Tibial artery (tissue), 4 donors: Measurements from ENCODE around the gene PCDHGA5.
A peak's percentile ranks its signal among the peaks of the same experiment; 100 is the strongest.
"Not testable (repeated sequence)": the region's sequence is repeated elsewhere in the genome, so short reads cannot be mapped to it uniquely, and the experiment has no call there.

Source experiments
- DNase-seq, 2 donors: peaks; one replicate each; pipeline ENCODE4 v3.0.0-alpha.2; 2019
- H3K27ac ChIP-seq, 2 donors: fragments of 200-600 bp; sonication (generic) in 1 of 2; 1 replicate in 1 of 2; 2 replicates in 1 of 2; pipeline ENCODE4 v1.5.1; 2018 to 2019; ENCODE audit warnings: mild to moderate bottlenecking in 1 of 2
- H3K27me3 ChIP-seq, 2 donors: fragments of 200-600 bp; sonication (generic) in 1 of 2; one replicate each; pipeline versions ENCODE4 v1.5.1 to v1.6.0; 2016 to 2019
- H3K36me3 ChIP-seq, 3 donors: fragments of 200-600 bp; sonication (generic) in 2 of 3; one replicate each; pipeline ENCODE4 v1.5.1; 2016 to 2019; ENCODE audit warnings: mild to moderate bottlenecking in 2 of 3
- H3K4me1 ChIP-seq, 4 donors: fragments of 200-600 bp; sonication (generic) in 2 of 4; 1 replicate in 3 of 4; 2 replicates in 1 of 4; pipeline ENCODE4 v1.5.1; 2016 to 2019
- H3K4me3 ChIP-seq, 2 donors: fragments of 200-600 bp; sonication (generic) in 1 of 2; 1 replicate in 1 of 2; 2 replicates in 1 of 2; pipeline ENCODE4 v1.5.1; 2018 to 2019; ENCODE audit warnings: mild to moderate bottlenecking in 2 of 2
- H3K9me3 ChIP-seq, 3 donors: fragments of 200-600 bp; sonication (generic) in 1 of 3; one replicate each; pipeline ENCODE4 v1.5.1; 2016 to 2019
- intact Hi-C: fragments of 100-400 bp; cut with DNase I; formaldehyde crosslinking; loops from one replicate; pipeline ENCODE4 v1.15.0; 2023; ENCODE audit warnings: low total_unique reads
- TF ChIP-seq, protein P1 (sequence below), 2 experiments: fragments of 200-600 bp in 1 of 2; fragments of 450-650 bp in 1 of 2; IDR thresholded peaks; one replicate each; pipeline ENCODE4 v1.5.1; 2017 to 2019; ENCODE audit warnings: antibody characterized with exemption in 2 of 2, mild to moderate bottlenecking in 1 of 2, moderate library complexity in 1 of 2

PCDHGA5 gene

GRCh38 chr5:141363952-141364660 is at the start of gene PCDHGA5:
PCDHGA5 (plus strand) TSS chr5:141364162; CDS start chr5:141364331, 169 bp downstream.
- Histone ChIP-seq H3K36me3 (peaks cover 0 to 34% (median 34%) of the 10 kb centered on the region in 3 donors), H3K27ac (no peak within 1 kb of the TSS), H3K9me3 (peaks cover 21 to 98% (median 84%) of the 10 kb centered on the region in 3 donors), H3K4me1 (no peaks in the 10 kb centered on the region), H3K4me3 (peak within 1 kb of the TSS; percentile 14 to 29), H3K27me3 (peaks cover 0 to 3% of the 10 kb centered on the region in 2 donors)
- TF ChIP-seq, protein P1, sequence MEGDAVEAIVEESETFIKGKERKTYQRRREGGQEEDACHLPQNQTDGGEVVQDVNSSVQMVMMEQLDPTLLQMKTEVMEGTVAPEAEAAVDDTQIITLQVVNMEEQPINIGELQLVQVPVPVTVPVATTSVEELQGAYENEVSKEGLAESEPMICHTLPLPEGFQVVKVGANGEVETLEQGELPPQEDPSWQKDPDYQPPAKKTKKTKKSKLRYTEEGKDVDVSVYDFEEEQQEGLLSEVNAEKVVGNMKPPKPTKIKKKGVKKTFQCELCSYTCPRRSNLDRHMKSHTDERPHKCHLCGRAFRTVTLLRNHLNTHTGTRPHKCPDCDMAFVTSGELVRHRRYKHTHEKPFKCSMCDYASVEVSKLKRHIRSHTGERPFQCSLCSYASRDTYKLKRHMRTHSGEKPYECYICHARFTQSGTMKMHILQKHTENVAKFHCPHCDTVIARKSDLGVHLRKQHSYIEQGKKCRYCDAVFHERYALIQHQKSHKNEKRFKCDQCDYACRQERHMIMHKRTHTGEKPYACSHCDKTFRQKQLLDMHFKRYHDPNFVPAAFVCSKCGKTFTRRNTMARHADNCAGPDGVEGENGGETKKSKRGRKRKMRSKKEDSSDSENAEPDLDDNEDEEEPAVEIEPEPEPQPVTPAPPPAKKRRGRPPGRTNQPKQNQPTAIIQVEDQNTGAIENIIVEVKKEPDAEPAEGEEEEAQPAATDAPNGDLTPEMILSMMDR (IDR thresholded peaks at IDR 0.05), result no peak
- intact Hi-C loops, result no loop called here
- no peak for DNase-seq

GRCh38 chr5:141316963-141317362 is 47.0 kb upstream of the PCDHGA5 start:
- peaks cover 55 to 79% (median 78%) of the 10 kb centered on the region in 3 donors for H3K36me3 ChIP-seq
- H3K9me3 ChIP-seq, result peaks cover 22 to 86% (median 59%) of the 10 kb centered on the region in 3 donors
- peaks cover 0 to 12% (median 3%) of the 10 kb centered on the region in 4 donors for H3K4me1 ChIP-seq
- intact Hi-C loops, DNase-seq, H3K27ac ChIP-seq, H3K27me3 ChIP-seq, H3K4me3 ChIP-seq: not testable (repeated sequence)

DNA sequence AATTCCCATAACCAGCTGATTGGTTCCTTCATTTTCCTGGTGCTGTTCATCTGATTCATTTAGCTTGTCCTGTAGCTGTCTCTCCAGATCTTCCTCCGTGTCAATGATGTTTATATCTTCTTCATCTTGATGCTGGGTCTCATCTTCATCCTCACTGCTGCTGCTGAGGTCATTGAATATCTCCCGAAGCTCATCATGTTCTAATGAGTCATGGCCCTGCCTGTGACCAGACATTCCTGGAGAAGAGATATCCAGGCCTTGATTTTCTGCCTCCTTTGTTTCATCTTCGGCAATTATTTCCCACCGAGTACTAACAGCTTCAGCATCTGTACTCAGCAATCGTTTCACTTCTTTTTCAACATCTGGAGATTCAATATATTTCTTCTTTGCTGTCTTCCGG is 44.8 kb upstream of the PCDHGA5 start:
- H3K4me1 ChIP-seq, result peaks cover 0 to 12% (median 3%) of the 10 kb centered on the region in 4 donors
- intact Hi-C loops, result no loop called here
- peaks cover 47 to 58% (median 56%) of the 10 kb centered on the region in 3 donors for H3K36me3 ChIP-seq
- H3K27me3 ChIP-seq, result no peaks in the 10 kb centered on the region
- H3K9me3 ChIP-seq, result peaks cover 19 to 71% (median 44%) of the 10 kb centered on the region in 3 donors
- TF ChIP-seq, protein P1 (IDR thresholded peaks at IDR 0.05), result no peak
- DNase-seq, result no peak
- no peak overlapping the region for H3K4me3 ChIP-seq
- no peak overlapping the region for H3K27ac ChIP-seq

- H3K36me3 ChIP-seq, result peaks cover 47 to 53% (median 53%) of the 10 kb centered on the region in 3 donors
Observed at GRCh38 chr5:141319699-141320098, 44.3 kb upstream of the PCDHGA5 start.

GRCh38 chr5:141320225-141321169 is 43.5 kb upstream of the PCDHGA5 start, which contains the start of gene TAF7:
TAF7 (minus strand) TSS chr5:141320784; CDS start chr5:141320044, 740 bp downstream.
- H3K36me3 ChIP-seq, result peaks cover 42 to 45% (median 45%) of the 10 kb centered on the region in 3 donors
- H3K27ac ChIP-seq, result peak within 1 kb of the TSS; percentile 85 to 89
- TF ChIP-seq, protein P1 (IDR thresholded peaks at IDR 0.05), result peak; percentile 69 to 78
- peaks cover 0 to 12% (median 3%) of the 10 kb centered on the region in 4 donors for H3K4me1 ChIP-seq
- DNase-seq, result peak; percentile 81 to 91
- peak within 1 kb of the TSS; percentile 69 to 71 for H3K4me3 ChIP-seq
- no peaks in the 10 kb centered on the region for H3K27me3 ChIP-seq
- intact Hi-C loops, result loop anchor here (5.0 to 10.0 kb wide), 2 partner anchors 94 to 242 kb away; partner anchors contain the start of genes PCDHGA10 and PCDHGB7
- peaks cover 14 to 58% (median 41%) of the 10 kb centered on the region in 3 donors for H3K9me3 ChIP-seq

More at GRCh38 chr5:141319699-141320098, 44.3 kb upstream of the PCDHGA5 start:
- no peak overlapping the region for H3K27ac ChIP-seq
- H3K9me3 ChIP-seq, result peaks cover 18 to 66% (median 44%) of the 10 kb centered on the region in 3 donors
- intact Hi-C loops, result loop anchor here (5.0 to 10.0 kb wide), 2 partner anchors 95 to 243 kb away; partner anchors contain the start of genes PCDHGA10 and PCDHGB7
- peak overlapping the region; percentile 69 to 71 for H3K4me3 ChIP-seq
- TF ChIP-seq, protein P1 (IDR thresholded peaks at IDR 0.05), result no peak
- peaks cover 0 to 12% (median 3%) of the 10 kb centered on the region in 4 donors for H3K4me1 ChIP-seq
- no peak for DNase-seq
- H3K27me3 ChIP-seq, result no peaks in the 10 kb centered on the region
